SH-SY5Y (cell line): ENCODE data around the gene PDGFA.

Experiments used
- GATA2 ChIP-seq: IDR thresholded peaks from 2 replicates; pipeline ENCODE4 v1.6.1; 2011; ENCODE audit warnings: mild to moderate bottlenecking, low read depth, low read length
- GATA3 ChIP-seq: IDR thresholded peaks from 2 replicates; pipeline ENCODE4 v1.6.1; 2011; ENCODE audit warnings: low read depth, mild to moderate bottlenecking, low read length, moderate library complexity

DNA sequence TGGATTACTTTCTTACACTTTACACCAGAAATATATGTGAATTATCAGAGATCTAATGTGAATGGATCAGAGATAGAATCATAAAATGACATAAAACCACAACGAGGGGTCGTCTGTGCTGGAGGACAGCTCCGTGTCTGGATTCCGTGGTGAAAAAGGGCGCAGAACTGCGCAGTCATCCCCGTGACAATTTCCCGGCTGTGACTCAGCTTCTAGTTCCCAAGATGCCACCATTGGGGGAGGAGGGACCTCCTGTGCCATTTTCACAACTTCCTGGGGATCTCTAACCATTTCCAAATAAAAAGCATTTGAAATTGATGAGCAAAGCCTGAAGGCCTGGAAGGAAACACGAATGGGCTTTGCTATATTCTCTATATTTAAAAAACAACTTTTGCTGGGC is 72.1 kb downstream of the PDGFA start:
- TF ChIP-seq GATA2, result no peak
- TF ChIP-seq GATA3, result no peak
